Muscle layer of colon (tissue), 2 donors: ENCODE results near the gene NRIP3.
"Not testable (repeated sequence)": the region's sequence is repeated elsewhere in the genome, so short reads cannot be mapped to it uniquely, and the experiment has no call there.

ENCODE experiments used
- H3K27ac ChIP-seq: one replicate; pipeline ENCODE4 v1.7.0; 2013; ENCODE audit warnings: low read depth, mild to moderate bottlenecking, low read length, moderate library complexity
- H3K27me3 ChIP-seq, 2 donors: one replicate each; pipeline ENCODE4 v1.7.0; 2013; ENCODE audit warnings: low read length in 2 of 2, mild to moderate bottlenecking in 2 of 2; ENCODE audit not compliant: insufficient read depth in 2 of 2, control insufficient read depth in 1 of 2
- H3K36me3 ChIP-seq: one replicate; pipeline ENCODE4 v1.7.0; 2013; ENCODE audit warnings: mild to moderate bottlenecking, low read length; ENCODE audit not compliant: insufficient read depth
- H3K4me1 ChIP-seq: one replicate; pipeline ENCODE4 v1.7.0; 2013; ENCODE audit warnings: mild to moderate bottlenecking, low read length; ENCODE audit not compliant: insufficient read depth
- H3K4me3 ChIP-seq, 2 donors: one replicate each; pipeline ENCODE4 v1.7.0; 2013; ENCODE audit warnings: low read length in 2 of 2, low read depth in 1 of 2, mild to moderate bottlenecking in 1 of 2, moderate library complexity in 1 of 2
- H3K9ac ChIP-seq: one replicate; pipeline ENCODE4 v1.7.0; 2013; ENCODE audit warnings: low read length
- H3K9me3 ChIP-seq: one replicate; pipeline ENCODE4 v1.7.0; 2013; ENCODE audit warnings: mild to moderate bottlenecking, low read length
- donor health status: abdominal sarcoma.
- donor health status: Adenocarcinoma of cecum.

Gene NRIP3

DNA sequence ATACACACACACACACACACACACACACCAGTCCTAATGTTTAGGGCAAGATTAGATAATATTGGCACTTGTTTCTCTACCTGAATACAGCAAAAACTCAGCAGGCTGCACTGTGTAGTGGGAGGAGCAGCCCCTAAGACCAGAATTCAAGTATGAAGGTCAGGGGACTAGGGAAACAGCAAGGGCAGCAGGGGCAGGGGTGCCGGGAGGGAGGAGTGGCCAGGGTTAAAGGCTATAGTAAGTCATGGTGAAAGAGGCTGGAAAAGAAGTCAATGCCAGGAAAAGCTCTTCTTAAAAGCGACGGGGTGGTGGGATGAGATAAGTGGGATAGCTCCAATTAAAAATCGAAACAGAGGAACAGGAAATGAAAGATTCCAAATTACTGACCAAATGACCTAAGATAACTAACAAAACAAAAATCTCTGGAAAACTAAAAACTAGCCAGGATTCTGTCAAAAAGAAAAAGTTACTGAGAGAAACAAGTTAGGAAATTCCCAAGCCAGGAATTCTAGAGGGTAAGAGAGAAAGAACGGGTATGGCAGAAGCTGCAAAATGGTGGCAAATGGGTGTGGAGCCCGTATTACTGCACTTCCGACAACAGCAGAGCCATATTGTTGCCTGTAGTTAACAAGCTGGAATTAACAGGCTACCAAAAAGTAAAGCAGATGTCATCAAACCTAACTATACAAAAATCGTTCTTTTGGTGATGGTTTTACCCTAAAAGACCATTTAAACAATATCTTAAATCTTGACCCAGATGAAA, 62.3 kb downstream of the NRIP3 start:
- no peaks in the 10 kb centered on the region for H3K9me3 ChIP-seq
- H3K4me3 ChIP-seq: no peak overlapping the region
- H3K27ac ChIP-seq: no peak overlapping the region
- H3K9ac ChIP-seq: no peak overlapping the region
- H3K36me3 ChIP-seq: no peaks in the 10 kb centered on the region
- no peaks in the 10 kb centered on the region for H3K27me3 ChIP-seq
- H3K4me1 ChIP-seq: no peaks in the 10 kb centered on the region

DNA sequence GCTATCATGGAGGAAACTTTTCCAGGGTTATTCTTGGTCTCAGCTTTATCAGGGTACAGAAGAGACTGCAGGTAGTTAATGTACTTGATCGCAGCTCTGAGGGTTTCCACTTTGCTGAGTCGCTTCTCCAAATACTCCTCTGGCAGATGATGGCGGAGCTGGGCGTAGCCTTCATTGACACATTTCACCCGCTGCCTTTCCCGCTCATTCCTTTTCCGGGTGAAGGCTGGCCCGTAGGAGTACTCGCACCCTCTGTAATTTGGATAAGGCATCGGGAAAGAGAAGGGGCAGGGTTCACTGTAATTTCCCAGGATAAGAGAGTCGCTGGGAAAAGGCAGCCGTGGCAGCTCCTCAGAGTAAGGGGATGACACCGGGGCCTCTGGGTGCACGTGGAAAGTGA, 66.1 kb downstream of the NRIP3 start:
- Histone ChIP-seq H3K9ac (no peak overlapping the region), H3K36me3 (no peaks in the 10 kb centered on the region), H3K4me3 (no peak overlapping the region), H3K4me1 (no peaks in the 10 kb centered on the region), H3K9me3 (no peaks in the 10 kb centered on the region), H3K27ac (no peak overlapping the region), H3K27me3 (no peaks in the 10 kb centered on the region)

DNA sequence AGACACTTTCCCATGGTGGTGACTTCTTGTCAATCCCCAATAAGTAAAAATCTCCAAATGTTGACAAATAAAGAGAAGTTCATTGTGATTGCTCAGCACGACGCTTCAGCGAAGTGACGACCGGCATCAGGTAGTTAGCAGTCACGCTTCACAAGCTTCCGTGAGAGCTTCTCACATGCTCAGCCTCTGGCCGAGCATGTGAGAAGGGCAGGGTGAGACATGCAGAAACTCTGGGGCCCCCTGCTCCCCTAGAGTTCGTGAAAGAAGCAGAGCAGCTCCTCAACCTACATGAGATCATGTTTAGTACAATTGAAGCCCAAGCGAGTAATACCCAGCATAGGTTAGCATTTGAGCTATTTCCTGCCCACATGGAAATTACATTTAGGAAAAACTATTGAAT, 66.6 kb downstream of the NRIP3 start:
- no peaks in the 10 kb centered on the region for H3K9me3 ChIP-seq
- H3K36me3 ChIP-seq: no peaks in the 10 kb centered on the region
- no peaks in the 10 kb centered on the region for H3K27me3 ChIP-seq
- no peak overlapping the region for H3K27ac ChIP-seq
- H3K4me3 ChIP-seq: no peak overlapping the region
- no peaks in the 10 kb centered on the region for H3K4me1 ChIP-seq
- H3K9ac ChIP-seq: no peak overlapping the region

DNA sequence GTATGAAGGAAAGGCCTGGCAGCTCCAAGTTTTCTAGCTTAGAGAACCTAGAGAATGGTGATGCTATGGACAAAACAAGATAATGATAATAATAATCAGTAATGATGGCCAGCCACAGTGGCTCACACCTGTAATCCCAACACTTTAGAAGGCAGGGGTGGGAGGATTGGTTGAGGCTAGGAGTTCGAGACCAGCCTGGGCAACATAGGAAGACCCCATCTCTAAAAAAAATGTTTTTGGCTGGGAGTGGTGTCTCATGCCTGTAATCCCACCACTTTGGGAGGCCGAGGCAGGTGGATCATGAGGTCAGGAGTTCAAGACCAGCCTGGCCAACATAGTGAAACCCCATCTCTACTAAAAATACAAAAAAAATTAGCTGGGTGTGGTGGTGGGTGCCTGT, 68.0 kb downstream of the NRIP3 start:
- not testable (repeated sequence) for H3K9ac ChIP-seq, H3K4me1 ChIP-seq, H3K36me3 ChIP-seq, H3K27ac ChIP-seq, H3K4me3 ChIP-seq, H3K9me3 ChIP-seq, H3K27me3 ChIP-seq

DNA sequence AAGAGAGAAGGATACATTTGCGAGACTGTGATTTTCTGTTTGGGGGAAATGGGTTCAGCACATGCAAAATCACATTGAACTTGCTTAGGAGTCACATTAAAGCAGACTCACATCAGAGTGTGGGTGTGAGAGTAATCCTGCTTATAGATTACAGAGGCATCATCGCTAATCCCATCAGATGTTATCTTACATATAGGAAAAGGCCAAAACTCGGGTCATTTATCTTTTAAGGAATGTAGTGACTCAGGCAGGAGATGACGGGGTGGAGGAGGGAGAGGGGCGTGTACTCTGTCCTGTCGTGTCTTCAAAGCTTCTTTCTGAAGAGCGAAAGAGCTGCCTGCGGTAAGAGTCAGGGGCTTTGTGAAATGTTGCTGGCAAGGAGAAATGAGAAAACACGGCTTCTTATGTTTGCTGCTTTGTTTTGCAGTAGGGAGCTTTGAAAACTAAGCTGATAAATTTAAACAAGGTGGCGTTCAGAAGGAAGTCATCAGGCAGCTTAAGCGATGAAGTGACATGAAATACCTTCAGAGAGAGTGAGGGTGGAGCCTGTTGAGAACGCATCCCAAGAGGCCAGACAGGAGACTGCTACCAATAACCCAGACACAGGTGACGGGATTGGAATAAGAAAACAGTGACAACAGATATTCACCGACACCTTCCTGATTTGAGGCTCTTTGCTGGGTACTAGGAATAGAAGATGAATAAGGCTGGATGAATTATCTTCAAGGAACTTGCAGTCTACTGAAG, 68.9 kb downstream of the NRIP3 start:
- no peak overlapping the region for H3K9ac ChIP-seq

DNA sequence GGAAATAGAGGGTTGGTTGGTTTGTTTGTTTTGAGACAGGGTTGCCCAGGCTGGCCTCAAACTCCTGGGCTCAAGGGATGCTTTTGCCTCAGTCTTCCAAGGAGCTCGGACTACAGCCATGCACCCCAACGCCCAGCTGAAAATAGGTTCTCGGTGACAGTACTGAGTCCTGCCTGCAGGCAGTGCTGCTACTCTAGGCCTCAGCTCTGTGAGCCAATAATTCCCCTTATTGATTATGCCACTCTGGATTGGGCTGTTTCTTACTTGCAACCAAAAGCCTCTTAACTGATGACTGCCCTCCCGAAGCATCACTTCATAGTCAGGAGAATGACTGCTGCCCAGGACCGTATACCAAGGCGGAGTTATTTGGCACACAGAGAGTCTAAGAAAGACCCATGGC, 69.9 kb downstream of the NRIP3 start:
- H3K27ac ChIP-seq: no peak overlapping the region
- H3K9me3 ChIP-seq: no peaks in the 10 kb centered on the region
- H3K36me3 ChIP-seq: no peaks in the 10 kb centered on the region
- H3K9ac ChIP-seq: no peak overlapping the region
- H3K4me3 ChIP-seq: no peak overlapping the region
- no peaks in the 10 kb centered on the region for H3K27me3 ChIP-seq
- H3K4me1 ChIP-seq: no peaks in the 10 kb centered on the region

More for the DNA sequence above, 68.9 kb downstream of the NRIP3 start:
- Histone ChIP-seq H3K9me3 (no peaks in the 10 kb centered on the region), H3K4me3 (no peak overlapping the region), H3K4me1 (no peaks in the 10 kb centered on the region), H3K27ac (no peak overlapping the region), H3K27me3 (no peaks in the 10 kb centered on the region), H3K36me3 (no peaks in the 10 kb centered on the region)

DNA sequence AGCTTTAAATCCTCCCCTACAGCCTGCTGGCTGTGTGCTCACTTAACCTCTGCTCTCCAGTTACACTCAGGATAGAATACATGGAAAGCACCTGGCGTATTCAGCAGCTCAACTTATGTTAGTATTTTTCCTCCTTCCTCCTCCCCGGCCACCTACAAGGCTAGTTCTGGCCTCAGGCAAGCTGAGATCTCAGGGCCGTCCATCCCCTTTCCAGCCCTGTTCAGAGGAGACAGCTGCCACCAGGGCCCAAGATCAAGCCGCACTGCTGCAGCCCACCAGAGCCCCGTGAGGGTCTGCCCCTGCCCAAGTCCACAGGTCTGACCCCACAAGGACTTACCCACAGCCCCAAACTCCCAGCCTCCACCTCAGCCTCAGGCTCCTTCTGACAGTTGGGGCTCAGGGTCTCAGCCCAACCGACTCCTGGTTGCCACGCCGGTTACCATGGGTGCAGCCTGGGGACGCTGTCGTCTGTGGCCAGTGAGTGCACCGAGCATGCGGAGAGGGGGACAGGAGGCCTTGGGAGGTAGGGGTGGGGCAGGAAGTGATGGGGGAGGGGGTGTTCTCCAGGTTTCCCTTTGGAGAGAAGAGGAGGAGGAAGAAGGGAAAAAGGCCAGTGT, 71.1 kb downstream of the NRIP3 start, which contains the start of gene C11orf16:
Gene C11orf16, minus strand, starts transcription at position 384 of the 617 bp plus-strand sequence. CDS start 639 bp downstream, outside the sequence.
- Histone ChIP-seq H3K27me3 (no peaks in the 10 kb centered on the region), H3K36me3 (no peaks in the 10 kb centered on the region), H3K9ac (no peak within 1 kb of the TSS), H3K9me3 (no peaks in the 10 kb centered on the region), H3K4me3 (no peak within 1 kb of the TSS), H3K4me1 (no peaks in the 10 kb centered on the region), H3K27ac (no peak within 1 kb of the TSS)
